Measurements from ENCODE around the gene RSRC1. TPM values are rescaled to one million over a fixed set of nuclear protein-coding genes. Genes with fewer than 3 reads are reported as not detected.

The RSRC1 gene
- total and polyA plus RNA-seq, 2 of the 8 experiments (the other 6 are each of a cell fraction or from before 2014, with no cell fraction given), result 2.0 to 27.9 TPM

- no peak overlapping the region for H3K27ac ChIP-seq (ENCODE audit: low read depth, low read length)
- no peak overlapping the region for H4K91ac ChIP-seq (replicated peaks; ENCODE audit: insufficient read length, low read length)
- H2AFZ ChIP-seq (ENCODE audit: low read length), result no peak overlapping the region
- no peak overlapping the region for H2BK20ac ChIP-seq (ENCODE audit: low read length)
- H3K23ac ChIP-seq (ENCODE audit: insufficient read length), result no peak overlapping the region
- no peak overlapping the region for H2AK5ac ChIP-seq (ENCODE audit: low read depth, low read length)
- no peak overlapping the region for H3K4ac ChIP-seq (replicated peaks; ENCODE audit: insufficient read length, low read depth, low read length)
- no peak overlapping the region for H2BK120ac ChIP-seq (replicated peaks; ENCODE audit: low read depth, low read length)
- H2BK15ac ChIP-seq (ENCODE audit: low read length), result no peak overlapping the region
- H4K8ac ChIP-seq (ENCODE audit: extremely low read depth, insufficient read depth, low read length), result no peak overlapping the region
- no peak overlapping the region for H2BK5ac ChIP-seq (ENCODE audit: low read depth, low read length)
- no peak overlapping the region for H2BK12ac ChIP-seq (ENCODE audit: low read depth, low read length)
- no peak overlapping the region for H3K18ac ChIP-seq (ENCODE audit: extremely low read depth, low read length)
- POLR2A ChIA-PET (ENCODE audit: partially characterized antibody), result interaction anchor here (0.8 kb wide), 1 partner anchor 11 kb away, joined by 3 read pairs; no protein-coding TSS in a partner anchor
- no peak overlapping the region for H3K4me2 ChIP-seq (ENCODE audit: insufficient read depth in 1 of 2, low read depth in 2 of 2, low read length in 2 of 2)
- no peaks in the 10 kb centered on the region for H4K20me1 ChIP-seq (replicated peaks in 1 of 2; ENCODE audit: control insufficient read depth in 1 of 2, insufficient read depth in 2 of 2, low read length in 2 of 2)
- no peak overlapping the region for H4K5ac ChIP-seq (ENCODE audit: insufficient read length, low read depth, low read length)
- DNase-seq (ENCODE audit: low read depth in 1 of 2, low spot score in 2 of 2) (no peak), FAIRE-seq (no peak)
- H3K79me1 ChIP-seq (ENCODE audit: low read depth, low read length), result no peaks in the 10 kb centered on the region
- no peaks in the 10 kb centered on the region for H3K9me3 ChIP-seq (ENCODE audit: insufficient read depth in 2 of 2, low read depth in 1 of 2, low read length in 1 of 2)
- no peak overlapping the region for H3K4me3 ChIP-seq (ENCODE audit: extremely low read depth in 1 of 4, insufficient read depth in 2 of 4, low read depth in 3 of 4, low read length in 4 of 4)
- CTCF ChIA-PET (ENCODE audit: partially characterized antibody), result interaction anchor here (1.1 kb wide), 1 partner anchor 9 kb away, joined by 3 read pairs; no protein-coding TSS in a partner anchor
- TF ChIP-seq SRF (IDR thresholded peaks at IDR 0.05; ENCODE audit: low read depth, low read length) (no peak), CTCF (IDR thresholded peaks at IDR 0.05; ENCODE audit: control extremely low read depth in 1 of 3, insufficient read depth in 1 of 3, low read depth in 1 of 3, low read length in 3 of 3) (no peak), SIX5 (IDR thresholded peaks at IDR 0.05; ENCODE audit: low read depth, low read length) (no peak), POU5F1 (IDR thresholded peaks at IDR 0.05; ENCODE audit: low read depth, low read length) (no peak), HDAC2 (IDR thresholded peaks at IDR 0.05; ENCODE audit: borderline replicate concordance in 1 of 2, low read depth in 2 of 2, low read length in 2 of 2) (no peak), JUN (IDR thresholded peaks at IDR 0.05; ENCODE audit: low read depth, low read length) (no peak)
- H3K4me1 ChIP-seq (replicated peaks in 1 of 4; ENCODE audit: control insufficient read depth in 3 of 4, insufficient read depth in 4 of 4, low read length in 3 of 4), result no peaks in the 10 kb centered on the region
- no peak overlapping the region for H3K14ac ChIP-seq (ENCODE audit: insufficient read length)
- no peak overlapping the region for H3K56ac ChIP-seq (replicated peaks; ENCODE audit: insufficient read length, low read depth, low read length)
- no peaks in the 10 kb centered on the region for H3K27me3 ChIP-seq (replicated peaks in 1 of 4; ENCODE audit: control insufficient read depth in 3 of 4, extremely low read depth in 1 of 4, insufficient read depth in 3 of 4, low read length in 3 of 4)
- no peak overlapping the region for H3K9ac ChIP-seq (replicated peaks in 1 of 4; ENCODE audit: extremely low read depth in 1 of 4, low read depth in 3 of 4, low read length in 3 of 4)
- no peaks in the 10 kb centered on the region for H3K36me3 ChIP-seq (ENCODE audit: control insufficient read depth in 2 of 4, insufficient read depth in 4 of 4, low read length in 3 of 4)
- no peaks in the 10 kb centered on the region for H3K23me2 ChIP-seq (ENCODE audit: low read depth, low read length)
- H3K79me2 ChIP-seq (ENCODE audit: control insufficient read depth in 1 of 2, insufficient read depth in 2 of 2, low read length in 2 of 2), result no peaks in the 10 kb centered on the region
Measured at GRCh38 chr3:158402590-158402989, 292.7 kb downstream of the RSRC1 start.

Data from H1 (cell line).